HUES64 (cell line): ENCODE data around the gene KCNN2.

Experiments
- H3K27ac ChIP-seq: 2 replicates; pipeline ENCODE4 v1.7.0; 2013; ENCODE audit warnings: low read depth, low read length, inconsistent platforms
- H3K27me3 ChIP-seq: 2 replicates; pipeline ENCODE4 v1.6.1; 2013; ENCODE audit warnings: mild to moderate bottlenecking, low read length; ENCODE audit not compliant: insufficient read depth
- H3K36me3 ChIP-seq: 2 replicates; pipeline ENCODE4 v1.6.1; 2013; ENCODE audit warnings: mild to moderate bottlenecking, low read length; ENCODE audit not compliant: insufficient read depth
- H3K4me1 ChIP-seq: 2 replicates; pipeline ENCODE4 v1.6.1; 2013; ENCODE audit warnings: mild to moderate bottlenecking, low read length, moderate library complexity; ENCODE audit not compliant: insufficient read depth
- H3K4me3 ChIP-seq: 2 replicates; pipeline ENCODE4 v1.5.1; 2013; ENCODE audit warnings: mild to moderate bottlenecking, low read length, moderate library complexity
- H3K9ac ChIP-seq: 2 replicates; pipeline ENCODE4 v1.6.1; 2013; ENCODE audit warnings: mild to moderate bottlenecking, low read depth, low read length
- H3K9me3 ChIP-seq: 2 replicates; pipeline ENCODE4 v1.6.1; 2013; ENCODE audit warnings: low read depth, low read length; ENCODE audit not compliant: insufficient read depth
- WGBS: fragments of 150-250, 120-280 bp; methylation state at CpG from one replicate; pipeline ENCODE4 v1.1.7; 2013; ENCODE audit warnings: missing lambda C conversion rate; 5-methylcytosine and 5-hydroxymethylcytosine counted together

KCNN2 gene

GRCh38 chr5:114449860-114450421, 88.1 kb downstream of the KCNN2 start:
- Histone ChIP-seq H3K27me3 (no peaks in the 10 kb centered on the region), H3K27ac (no peak overlapping the region), H3K9me3 (no peaks in the 10 kb centered on the region), H3K9ac (no peak overlapping the region), H3K4me1 (peaks cover 33% of the 10 kb centered on the region), H3K36me3 (no peaks in the 10 kb centered on the region), H3K4me3 (no peak overlapping the region)
- WGBS = 15% methylated on average over 16 of the region's 16 CpGs

- Histone ChIP-seq H3K4me1 (peaks cover 33% of the 10 kb centered on the region), H3K9ac (no peak overlapping the region), H3K27me3 (no peaks in the 10 kb centered on the region), H3K9me3 (no peaks in the 10 kb centered on the region), H3K36me3 (no peaks in the 10 kb centered on the region), H3K4me3 (no peak overlapping the region), H3K27ac (no peak overlapping the region)
- WGBS = 86% methylated on average over 3 of the region's 3 CpGs
Measured at GRCh38 chr5:114450437-114450836, 88.6 kb downstream of the KCNN2 start.

DNA sequence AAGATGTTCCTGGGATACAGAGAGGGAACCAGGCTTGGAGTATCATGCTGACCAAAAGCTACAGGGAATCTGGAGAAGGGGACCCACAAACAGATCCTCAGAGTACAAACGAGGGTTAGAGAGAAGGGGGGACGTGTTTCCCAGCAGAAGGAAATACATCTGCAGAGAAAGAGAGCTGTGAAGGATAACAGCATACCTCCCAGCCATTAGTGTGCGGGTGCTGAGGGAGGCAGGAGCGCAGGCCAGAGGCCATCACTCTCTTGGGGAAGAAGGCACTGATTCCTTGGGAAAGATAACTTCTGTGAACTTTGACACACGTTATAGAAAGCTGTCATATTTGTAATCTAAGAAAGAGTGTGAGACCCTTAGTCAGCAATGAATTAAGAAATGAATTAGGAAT, 96.9 kb downstream of the KCNN2 start:
- Histone ChIP-seq H3K4me1 (peaks cover 30% of the 10 kb centered on the region), H3K9me3 (no peaks in the 10 kb centered on the region), H3K27ac (no peak overlapping the region), H3K27me3 (no peaks in the 10 kb centered on the region), H3K9ac (no peak overlapping the region), H3K4me3 (no peak overlapping the region), H3K36me3 (peaks cover 7% of the 10 kb centered on the region)
- 91% methylated on average over 5 of the region's 5 CpGs for WGBS

- Histone ChIP-seq H3K9me3 (no peaks in the 10 kb centered on the region), H3K27me3 (no peaks in the 10 kb centered on the region), H3K9ac (no peak overlapping the region), H3K27ac (no peak overlapping the region), H3K4me3 (no peak overlapping the region), H3K36me3 (peaks cover 13% of the 10 kb centered on the region), H3K4me1 (0 out of 2 replicates have a peak, but pooled peaks cover 8% of the 10 kb centered on the region)
- WGBS = 92% methylated on average over 5 of the region's 5 CpGs
Measured at GRCh38 chr5:114467171-114467570, 105.3 kb downstream of the KCNN2 start.

DNA sequence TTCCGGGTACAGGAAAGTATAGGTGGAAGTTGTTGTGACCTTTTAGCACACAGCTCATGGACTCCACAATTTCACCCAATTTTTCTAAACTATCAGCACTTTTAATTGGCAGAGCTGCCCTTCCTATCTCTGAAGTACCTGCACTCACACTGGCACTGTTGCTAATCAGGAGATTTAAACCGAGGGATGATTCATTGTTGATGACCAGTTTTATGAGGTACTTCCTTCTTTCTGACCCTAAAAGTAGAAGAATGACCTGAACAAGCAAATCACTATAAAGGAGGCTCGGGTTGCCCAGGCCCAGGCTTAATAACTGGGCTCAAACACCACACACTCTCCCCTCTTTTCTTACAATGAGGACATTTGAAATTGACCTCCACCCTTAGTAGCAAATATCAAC, 105.9 kb downstream of the KCNN2 start:
- Histone ChIP-seq H3K9ac (no peak overlapping the region), H3K36me3 (peaks cover 14% of the 10 kb centered on the region), H3K27me3 (no peaks in the 10 kb centered on the region), H3K4me3 (no peak overlapping the region), H3K9me3 (no peaks in the 10 kb centered on the region), H3K4me1 (0 out of 2 replicates have a peak, but pooled peaks cover 8% of the 10 kb centered on the region), H3K27ac (no peak overlapping the region)
- WGBS = 86% methylated on average over 2 of the region's 3 CpGs

- Histone ChIP-seq H3K36me3 (peaks cover 16% of the 10 kb centered on the region), H3K9ac (no peak overlapping the region), H3K27ac (no peak overlapping the region), H3K4me1 (0 out of 2 replicates have a peak, but pooled peaks cover 8% of the 10 kb centered on the region), H3K27me3 (no peaks in the 10 kb centered on the region), H3K4me3 (no peak overlapping the region), H3K9me3 (no peaks in the 10 kb centered on the region)
- WGBS = 100% methylated on average over 1 of the region's 4 CpGs
Measured at GRCh38 chr5:114469372-114469771, 107.5 kb downstream of the KCNN2 start.

DNA sequence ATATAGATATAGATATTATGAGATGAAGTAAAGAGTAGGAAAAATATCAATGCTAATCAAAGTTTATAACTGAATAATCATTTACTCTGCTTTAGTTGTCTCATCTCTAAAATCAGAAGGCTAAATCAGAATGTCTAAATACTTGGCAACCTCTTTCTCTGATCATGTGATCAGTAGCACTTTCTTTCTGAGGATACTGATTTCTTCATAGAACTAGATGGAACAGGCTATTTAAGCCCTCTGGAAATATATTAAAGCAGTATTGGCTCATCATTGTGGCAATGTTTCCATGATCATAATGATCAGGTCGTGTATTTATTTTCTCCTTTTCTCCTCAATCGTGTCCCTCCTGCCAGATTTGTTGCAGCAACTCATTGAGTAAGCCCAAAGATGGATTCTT, 109.7 kb downstream of the KCNN2 start:
- Histone ChIP-seq H3K9ac (no peak overlapping the region), H3K9me3 (no peaks in the 10 kb centered on the region; the same call in 1 of the 2 replicates), H3K36me3 (peaks cover 27% of the 10 kb centered on the region), H3K4me3 (no peak overlapping the region), H3K4me1 (0 out of 2 replicates have a peak, but pooled peaks cover 8% of the 10 kb centered on the region), H3K27ac (no peak overlapping the region), H3K27me3 (no peaks in the 10 kb centered on the region)
- WGBS = 96% methylated on average over 2 of the region's 2 CpGs

- Histone ChIP-seq H3K27me3 (no peaks in the 10 kb centered on the region), H3K9ac (no peak overlapping the region), H3K4me1 (peaks cover 14% of the 10 kb centered on the region), H3K36me3 (peaks cover 36% of the 10 kb centered on the region), H3K9me3 (no peaks in the 10 kb centered on the region; the same call in 1 of the 2 replicates), H3K27ac (no peak overlapping the region), H3K4me3 (no peak overlapping the region)
- 91% methylated on average over 2 of the region's 2 CpGs for WGBS
Measured at GRCh38 chr5:114473541-114473940, 111.7 kb downstream of the KCNN2 start.

- Histone ChIP-seq H3K9me3 (no peaks in the 10 kb centered on the region; the same call in 1 of the 2 replicates), H3K4me1 (peaks cover 14% of the 10 kb centered on the region), H3K4me3 (no peak overlapping the region), H3K27me3 (no peaks in the 10 kb centered on the region), H3K9ac (no peak overlapping the region), H3K36me3 (peaks cover 42% of the 10 kb centered on the region), H3K27ac (no peak overlapping the region)
- WGBS = 82% methylated on average over 1 of the region's 1 CpG
Measured at GRCh38 chr5:114477816-114478334, 116.0 kb downstream of the KCNN2 start.

DNA sequence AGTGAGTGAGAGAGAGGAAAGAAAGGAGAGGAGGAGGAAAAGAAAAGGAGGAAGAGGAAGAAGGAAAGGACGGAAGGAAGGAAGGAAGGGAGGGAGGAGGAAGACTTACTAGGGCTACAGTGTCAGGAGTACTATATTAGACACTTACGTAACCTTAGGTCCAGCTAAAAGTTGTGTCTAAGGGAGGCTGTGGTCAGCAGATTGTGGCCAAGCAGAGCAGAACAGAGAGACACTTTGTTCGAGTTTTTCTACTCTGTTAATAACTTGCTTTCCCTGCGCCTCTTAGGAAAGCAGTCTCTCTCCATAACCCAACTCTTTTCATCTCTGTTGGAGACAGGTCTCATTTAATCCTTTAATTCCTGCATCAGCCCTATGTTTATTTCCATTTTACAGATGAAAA, 138.9 kb downstream of the KCNN2 start:
- no peak overlapping the region for H3K9ac ChIP-seq
- peaks cover 20% of the 10 kb centered on the region for H3K36me3 ChIP-seq
- no peaks in the 10 kb centered on the region for H3K27me3 ChIP-seq
- no peak overlapping the region for H3K27ac ChIP-seq
- WGBS = 97% methylated on average over 4 of the region's 4 CpGs
- no peaks in the 10 kb centered on the region for H3K9me3 ChIP-seq
- H3K4me3 ChIP-seq = no peak overlapping the region
- no peaks in the 10 kb centered on the region for H3K4me1 ChIP-seq

GRCh38 chr5:114504560-114504959, 142.7 kb downstream of the KCNN2 start:
- Histone ChIP-seq H3K4me3 (no peak overlapping the region), H3K27ac (no peak overlapping the region), H3K4me1 (no peaks in the 10 kb centered on the region), H3K9me3 (no peaks in the 10 kb centered on the region), H3K9ac (no peak overlapping the region), H3K27me3 (no peaks in the 10 kb centered on the region), H3K36me3 (no peaks in the 10 kb centered on the region)
- WGBS = 95% methylated on average over 9 of the region's 9 CpGs

- Histone ChIP-seq H3K27ac (no peak overlapping the region), H3K9ac (no peak overlapping the region), H3K4me3 (no peak overlapping the region), H3K27me3 (no peaks in the 10 kb centered on the region), H3K36me3 (no peaks in the 10 kb centered on the region), H3K9me3 (no peaks in the 10 kb centered on the region), H3K4me1 (peaks cover 6% of the 10 kb centered on the region; the same call in 1 of the 2 replicates)
- 98% methylated on average over 1 of the region's 1 CpG for WGBS
Measured at GRCh38 chr5:114524221-114524620, 162.4 kb downstream of the KCNN2 start.
